Measurements from ENCODE around the gene CLEC4D.

DNA sequence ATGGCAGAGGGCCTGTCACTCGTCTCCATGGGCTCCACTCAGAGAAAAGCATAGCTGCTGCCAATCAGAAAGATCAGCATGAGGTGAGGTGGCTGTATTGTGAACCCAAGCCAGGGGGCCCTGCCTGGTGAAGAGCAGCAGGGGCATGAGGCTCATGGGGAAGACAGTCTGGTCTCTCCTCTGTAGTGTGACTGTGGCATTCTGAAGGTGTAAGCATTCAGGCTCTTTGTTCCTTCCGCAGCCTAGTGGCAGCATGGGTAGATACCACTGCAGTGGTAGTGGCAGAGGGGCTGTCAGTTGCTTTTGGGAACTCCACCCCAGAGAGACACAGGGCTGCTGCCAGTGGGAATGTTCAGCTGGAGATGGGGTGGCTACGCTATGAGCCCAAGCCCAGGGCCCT, 5.1 kb upstream of the CLEC4D start:
- TF ChIP-seq TAF1 (conservative IDR thresholded peaks at IDR 0.05) = no peak
- TF ChIP-seq SP1 (IDR thresholded peaks at IDR 0.05) = no peak
- TF ChIP-seq FOXA2 (IDR thresholded peaks at IDR 0.05) = no peak
- TF ChIP-seq, protein P1, sequence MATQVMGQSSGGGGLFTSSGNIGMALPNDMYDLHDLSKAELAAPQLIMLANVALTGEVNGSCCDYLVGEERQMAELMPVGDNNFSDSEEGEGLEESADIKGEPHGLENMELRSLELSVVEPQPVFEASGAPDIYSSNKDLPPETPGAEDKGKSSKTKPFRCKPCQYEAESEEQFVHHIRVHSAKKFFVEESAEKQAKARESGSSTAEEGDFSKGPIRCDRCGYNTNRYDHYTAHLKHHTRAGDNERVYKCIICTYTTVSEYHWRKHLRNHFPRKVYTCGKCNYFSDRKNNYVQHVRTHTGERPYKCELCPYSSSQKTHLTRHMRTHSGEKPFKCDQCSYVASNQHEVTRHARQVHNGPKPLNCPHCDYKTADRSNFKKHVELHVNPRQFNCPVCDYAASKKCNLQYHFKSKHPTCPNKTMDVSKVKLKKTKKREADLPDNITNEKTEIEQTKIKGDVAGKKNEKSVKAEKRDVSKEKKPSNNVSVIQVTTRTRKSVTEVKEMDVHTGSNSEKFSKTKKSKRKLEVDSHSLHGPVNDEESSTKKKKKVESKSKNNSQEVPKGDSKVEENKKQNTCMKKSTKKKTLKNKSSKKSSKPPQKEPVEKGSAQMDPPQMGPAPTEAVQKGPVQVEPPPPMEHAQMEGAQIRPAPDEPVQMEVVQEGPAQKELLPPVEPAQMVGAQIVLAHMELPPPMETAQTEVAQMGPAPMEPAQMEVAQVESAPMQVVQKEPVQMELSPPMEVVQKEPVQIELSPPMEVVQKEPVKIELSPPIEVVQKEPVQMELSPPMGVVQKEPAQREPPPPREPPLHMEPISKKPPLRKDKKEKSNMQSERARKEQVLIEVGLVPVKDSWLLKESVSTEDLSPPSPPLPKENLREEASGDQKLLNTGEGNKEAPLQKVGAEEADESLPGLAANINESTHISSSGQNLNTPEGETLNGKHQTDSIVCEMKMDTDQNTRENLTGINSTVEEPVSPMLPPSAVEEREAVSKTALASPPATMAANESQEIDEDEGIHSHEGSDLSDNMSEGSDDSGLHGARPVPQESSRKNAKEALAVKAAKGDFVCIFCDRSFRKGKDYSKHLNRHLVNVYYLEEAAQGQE (IDR thresholded peaks at IDR 0.05) = no peak
- TF ChIP-seq, protein P2, sequence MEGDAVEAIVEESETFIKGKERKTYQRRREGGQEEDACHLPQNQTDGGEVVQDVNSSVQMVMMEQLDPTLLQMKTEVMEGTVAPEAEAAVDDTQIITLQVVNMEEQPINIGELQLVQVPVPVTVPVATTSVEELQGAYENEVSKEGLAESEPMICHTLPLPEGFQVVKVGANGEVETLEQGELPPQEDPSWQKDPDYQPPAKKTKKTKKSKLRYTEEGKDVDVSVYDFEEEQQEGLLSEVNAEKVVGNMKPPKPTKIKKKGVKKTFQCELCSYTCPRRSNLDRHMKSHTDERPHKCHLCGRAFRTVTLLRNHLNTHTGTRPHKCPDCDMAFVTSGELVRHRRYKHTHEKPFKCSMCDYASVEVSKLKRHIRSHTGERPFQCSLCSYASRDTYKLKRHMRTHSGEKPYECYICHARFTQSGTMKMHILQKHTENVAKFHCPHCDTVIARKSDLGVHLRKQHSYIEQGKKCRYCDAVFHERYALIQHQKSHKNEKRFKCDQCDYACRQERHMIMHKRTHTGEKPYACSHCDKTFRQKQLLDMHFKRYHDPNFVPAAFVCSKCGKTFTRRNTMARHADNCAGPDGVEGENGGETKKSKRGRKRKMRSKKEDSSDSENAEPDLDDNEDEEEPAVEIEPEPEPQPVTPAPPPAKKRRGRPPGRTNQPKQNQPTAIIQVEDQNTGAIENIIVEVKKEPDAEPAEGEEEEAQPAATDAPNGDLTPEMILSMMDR (IDR thresholded peaks at IDR 0.05; ENCODE audit: low read depth, low read length, missing input control) = no peak
- TF ChIP-seq, protein P3, sequence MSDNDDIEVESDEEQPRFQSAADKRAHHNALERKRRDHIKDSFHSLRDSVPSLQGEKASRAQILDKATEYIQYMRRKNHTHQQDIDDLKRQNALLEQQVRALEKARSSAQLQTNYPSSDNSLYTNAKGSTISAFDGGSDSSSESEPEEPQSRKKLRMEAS (IDR thresholded peaks at IDR 0.05) = no peak
- TF ChIP-seq JUND (IDR thresholded peaks at IDR 0.05) = no peak
- no peak for TF ChIP-seq RAD21 (IDR thresholded peaks at IDR 0.05)
- TF ChIP-seq, protein P4, sequence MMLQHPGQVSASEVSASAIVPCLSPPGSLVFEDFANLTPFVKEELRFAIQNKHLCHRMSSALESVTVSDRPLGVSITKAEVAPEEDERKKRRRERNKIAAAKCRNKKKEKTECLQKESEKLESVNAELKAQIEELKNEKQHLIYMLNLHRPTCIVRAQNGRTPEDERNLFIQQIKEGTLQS (IDR thresholded peaks at IDR 0.05) = no peak
- no peak for TF ChIP-seq GABPA (IDR thresholded peaks at IDR 0.05 in 1 of 2, conservative IDR thresholded peaks at IDR 0.05 in 1 of 2)
- TF ChIP-seq, protein P5, sequence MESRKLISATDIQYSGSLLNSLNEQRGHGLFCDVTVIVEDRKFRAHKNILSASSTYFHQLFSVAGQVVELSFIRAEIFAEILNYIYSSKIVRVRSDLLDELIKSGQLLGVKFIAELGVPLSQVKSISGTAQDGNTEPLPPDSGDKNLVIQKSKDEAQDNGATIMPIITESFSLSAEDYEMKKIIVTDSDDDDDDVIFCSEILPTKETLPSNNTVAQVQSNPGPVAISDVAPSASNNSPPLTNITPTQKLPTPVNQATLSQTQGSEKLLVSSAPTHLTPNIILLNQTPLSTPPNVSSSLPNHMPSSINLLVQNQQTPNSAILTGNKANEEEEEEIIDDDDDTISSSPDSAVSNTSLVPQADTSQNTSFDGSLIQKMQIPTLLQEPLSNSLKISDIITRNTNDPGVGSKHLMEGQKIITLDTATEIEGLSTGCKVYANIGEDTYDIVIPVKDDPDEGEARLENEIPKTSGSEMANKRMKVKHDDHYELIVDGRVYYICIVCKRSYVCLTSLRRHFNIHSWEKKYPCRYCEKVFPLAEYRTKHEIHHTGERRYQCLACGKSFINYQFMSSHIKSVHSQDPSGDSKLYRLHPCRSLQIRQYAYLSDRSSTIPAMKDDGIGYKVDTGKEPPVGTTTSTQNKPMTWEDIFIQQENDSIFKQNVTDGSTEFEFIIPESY (IDR thresholded peaks at IDR 0.05) = no peak
